Limb (tissue), 2 donors: ENCODE results near the gene ZRANB1.

Experiments used
- DNase-seq, 2 donors: peaks; one replicate each; pipeline ENCODE4 v3.0.0-alpha.2; 2016; ENCODE audit errors: extremely low spot score in 2 of 2

The ZRANB1 gene

DNA sequence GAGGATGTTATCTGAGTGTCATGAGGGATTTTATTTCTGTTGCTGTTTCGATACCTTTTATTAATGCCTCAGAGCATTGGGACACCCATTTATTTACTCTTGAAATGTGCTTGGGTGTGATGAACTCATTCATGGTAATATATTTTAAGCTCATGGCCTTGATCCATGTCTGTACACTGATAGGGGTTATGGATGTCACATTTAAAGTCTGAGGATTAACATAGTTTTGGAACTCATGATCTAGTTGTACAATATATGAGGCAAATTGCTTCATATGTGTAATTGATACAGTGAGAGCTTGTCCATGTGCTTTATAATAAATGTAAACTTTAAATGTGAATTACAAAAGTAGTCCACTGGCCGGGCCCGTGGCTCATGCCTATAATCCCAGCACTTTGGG is 23.0 kb upstream of the ZRANB1 start:
- no peak for DNase-seq

- no peak for DNase-seq
Measured at GRCh38 chr10:124921261-124921660, 20.7 kb upstream of the ZRANB1 start.

GRCh38 chr10:124923684-124924083 is 18.2 kb upstream of the ZRANB1 start:
- DNase-seq = no peak

GRCh38 chr10:124926548-124926947 is 15.4 kb upstream of the ZRANB1 start:
- no peak for DNase-seq

DNA sequence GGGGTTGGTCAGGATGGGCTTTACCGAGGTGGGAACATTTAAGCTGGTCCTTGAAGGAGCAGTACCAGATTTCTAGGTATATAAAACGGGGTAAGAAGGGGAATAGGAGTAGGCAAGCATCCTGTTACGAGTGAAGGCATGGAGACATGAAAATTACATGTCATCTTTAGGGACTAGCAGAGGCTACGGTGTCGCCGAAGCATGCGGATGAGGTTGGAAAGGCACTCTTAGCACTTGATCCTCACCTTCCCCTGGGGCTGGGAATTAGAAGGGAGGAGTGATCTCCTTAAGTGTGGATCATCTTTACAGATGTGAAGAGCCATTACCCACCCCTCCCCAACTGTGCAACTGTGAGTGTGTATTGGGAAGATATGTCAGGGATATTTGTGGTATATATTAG is 13.8 kb upstream of the ZRANB1 start:
- DNase-seq = no peak

DNA sequence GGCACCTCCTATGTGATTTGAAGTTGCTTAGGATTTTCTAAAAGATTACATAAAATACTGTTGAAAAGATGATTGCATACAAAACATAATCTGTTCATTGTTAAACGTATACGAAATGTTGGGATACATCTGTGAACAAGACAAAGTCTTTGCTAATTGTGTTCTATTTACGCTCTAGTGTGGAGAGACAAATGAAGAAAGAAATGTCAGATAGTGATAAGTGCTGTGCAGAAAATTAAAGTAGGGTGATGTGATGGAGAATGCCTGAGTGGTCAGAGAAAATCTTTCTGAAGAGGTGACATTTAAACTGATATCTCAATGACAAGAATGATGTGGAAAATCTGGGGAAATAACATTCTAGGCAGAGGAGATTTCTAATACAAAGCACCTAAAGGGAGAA is 13.4 kb upstream of the ZRANB1 start:
- no peak for DNase-seq

- no peak for DNase-seq
Measured at GRCh38 chr10:124935946-124936345, 6.0 kb upstream of the ZRANB1 start.

GRCh38 chr10:124936813-124937212 is 5.1 kb upstream of the ZRANB1 start:
- no peak for DNase-seq

GRCh38 chr10:124939290-124939689 is 2.6 kb upstream of the ZRANB1 start:
- no peak for DNase-seq

- no peak for DNase-seq
Measured at GRCh38 chr10:124942317-124943169, 620 bp downstream of the ZRANB1 start.

DNA sequence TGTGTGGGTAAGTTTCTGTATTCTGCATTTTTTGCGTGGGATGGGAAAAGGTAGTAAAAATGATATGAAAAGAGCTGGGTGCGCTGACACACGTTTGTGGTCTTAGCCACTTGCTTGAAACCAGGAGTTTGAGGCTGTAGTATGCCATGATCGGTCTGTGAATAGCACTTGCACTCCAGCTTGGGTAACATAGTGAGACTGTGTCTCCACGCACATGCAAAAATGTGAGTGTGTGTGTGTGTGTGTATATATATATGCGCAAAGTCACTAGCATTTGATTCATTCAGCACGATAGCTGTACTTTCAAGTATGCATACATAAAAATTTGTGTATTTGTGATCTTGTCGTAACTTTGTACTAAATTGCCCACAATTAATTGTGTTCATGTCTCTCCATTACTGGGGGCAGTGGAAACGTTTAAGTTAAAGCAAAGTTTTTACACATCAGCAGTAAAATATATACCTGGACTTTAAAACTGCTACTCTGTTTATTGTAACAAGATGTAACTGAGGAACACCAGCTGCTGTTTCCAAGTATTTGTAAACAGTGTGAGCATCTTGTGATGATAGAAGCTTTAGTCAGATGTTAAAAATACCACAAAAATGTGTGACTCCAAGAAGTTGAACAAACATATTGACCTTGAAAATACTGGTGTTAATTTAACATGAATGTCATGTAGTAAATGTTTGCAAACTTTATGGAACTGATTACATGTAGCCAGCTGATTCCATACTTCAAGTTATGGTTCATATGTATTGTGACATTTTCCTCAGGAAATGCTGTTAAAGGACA is 1.6 kb downstream of the ZRANB1 start:
- DNase-seq = no peak

GRCh38 chr10:124944982-124945381 is 3.1 kb downstream of the ZRANB1 start:
- DNase-seq = no peak

DNA sequence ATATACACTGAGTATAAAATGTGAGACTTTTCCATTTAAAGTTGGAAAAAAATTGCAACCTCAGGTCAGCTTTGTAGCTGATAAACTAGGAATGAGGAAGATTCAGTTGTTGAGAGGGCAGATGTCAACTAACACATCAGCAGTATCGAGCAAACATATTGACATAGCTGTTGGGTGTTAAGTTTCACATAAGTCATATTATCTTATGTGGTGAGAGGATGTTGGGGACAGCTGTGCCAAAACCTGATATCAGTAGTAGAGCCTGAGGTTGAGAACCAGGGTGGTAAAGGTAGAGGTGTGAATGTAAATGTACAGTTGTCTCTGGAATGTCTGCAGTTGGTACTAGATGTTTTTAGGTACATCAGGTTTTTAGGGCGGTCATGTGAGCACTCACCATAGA is 5.0 kb downstream of the ZRANB1 start:
- no peak for DNase-seq

- no peak for DNase-seq
Measured at GRCh38 chr10:124949543-124949942, 7.6 kb downstream of the ZRANB1 start.

- no peak for DNase-seq
Measured at GRCh38 chr10:124952123-124952522, 10.2 kb downstream of the ZRANB1 start.

DNA sequence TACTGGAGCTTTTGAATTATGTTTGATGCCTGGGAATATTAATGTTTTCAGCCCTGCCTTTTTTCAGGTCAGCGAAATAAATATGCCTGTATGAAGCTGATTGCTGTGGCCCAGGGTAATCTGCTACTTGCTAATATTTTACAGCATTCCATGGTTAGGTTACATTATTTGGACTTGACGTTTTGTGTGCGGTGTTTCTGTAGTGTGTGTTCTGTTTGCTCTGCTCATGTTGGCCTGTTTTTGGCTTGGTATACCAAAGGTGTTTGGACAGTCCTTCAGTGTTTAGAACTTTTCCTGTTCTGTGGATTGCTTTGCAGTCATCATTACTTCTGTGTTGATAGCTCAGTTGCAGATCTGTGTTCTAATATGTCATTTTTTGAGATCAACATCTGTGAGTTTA is 11.5 kb downstream of the ZRANB1 start:
- DNase-seq = no peak

GRCh38 chr10:124955243-124955642 is 13.3 kb downstream of the ZRANB1 start:
- no peak for DNase-seq

DNA sequence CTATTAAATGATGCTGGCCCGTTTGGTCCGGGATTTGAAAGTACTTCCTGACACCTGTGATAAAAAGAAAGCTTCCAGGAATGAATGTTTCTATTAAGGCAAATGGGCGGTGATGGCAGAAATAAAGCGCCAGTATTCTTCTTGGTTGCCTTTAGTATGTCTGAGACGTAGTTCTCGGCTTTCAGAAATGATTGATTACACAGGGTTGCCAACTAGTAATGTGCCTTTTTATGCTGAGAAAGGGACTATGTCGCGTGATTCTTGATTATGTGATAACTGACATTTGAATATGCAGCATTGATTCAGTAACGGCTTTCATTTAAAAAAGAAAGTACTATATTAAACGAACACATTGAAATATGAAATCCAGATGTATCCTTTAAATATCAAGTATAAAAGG is 13.9 kb downstream of the ZRANB1 start:
- DNase-seq = no peak

- DNase-seq = no peak
Measured at GRCh38 chr10:124956764-124957163, 14.8 kb downstream of the ZRANB1 start.

DNA sequence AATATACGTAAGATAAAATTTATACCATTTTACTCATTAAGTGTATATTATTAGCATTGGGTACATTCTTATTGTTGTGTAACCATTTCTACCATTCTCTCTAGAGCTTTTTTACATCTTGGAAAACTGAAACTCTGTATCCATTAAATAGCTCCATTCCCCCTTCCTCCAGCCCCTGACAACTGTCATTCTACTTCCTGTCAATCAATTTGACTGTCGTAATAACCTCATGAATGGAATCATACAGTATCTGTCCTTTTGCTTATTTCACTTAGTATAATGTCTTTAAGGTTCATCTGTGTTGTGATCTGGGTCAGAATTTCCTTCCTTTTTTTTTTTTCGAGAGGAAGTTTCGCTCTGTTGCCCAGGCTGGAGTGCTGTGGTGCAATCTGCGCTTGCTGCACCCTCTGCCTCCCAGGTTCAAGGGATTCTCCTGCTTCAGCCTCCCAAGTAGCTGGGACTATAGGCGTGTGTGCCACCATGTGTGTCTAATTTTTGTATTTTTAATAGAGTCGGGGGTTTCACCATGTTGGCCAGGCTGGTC is 15.6 kb downstream of the ZRANB1 start:
- DNase-seq = no peak

GRCh38 chr10:124959564-124959963 is 17.6 kb downstream of the ZRANB1 start:
- no peak for DNase-seq

DNA sequence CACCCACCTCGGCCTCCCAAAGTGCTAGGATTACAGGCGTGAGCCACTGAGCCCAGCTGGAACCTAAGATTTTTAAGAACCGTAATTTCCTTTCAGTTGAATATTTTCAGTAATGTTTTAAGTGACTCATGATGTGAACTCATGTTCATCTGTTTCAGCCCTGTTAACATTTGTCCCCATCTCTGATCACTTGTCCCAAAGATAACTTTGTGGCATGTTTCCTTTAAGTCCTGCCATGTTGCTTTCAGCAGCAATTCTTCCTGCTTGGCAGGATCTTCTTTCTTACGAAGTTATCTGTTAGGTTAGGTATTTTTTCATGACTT is 19.3 kb downstream of the ZRANB1 start:
- no peak for DNase-seq

GRCh38 chr10:124962421-124962820 is 20.5 kb downstream of the ZRANB1 start:
- no peak for DNase-seq
